A673 (cell line): ENCODE data around the gene RGS3.

Experiments used
- CTCF ChIP-seq: fragments of 300-800, 200-600 bp; sonication (generic); conservative IDR thresholded peaks from 2 replicates; pipeline ENCODE4 v1.5.1; 2017; ENCODE audit warnings: low read depth, mild to moderate bottlenecking, antibody characterized with exemption, low read length, moderate library complexity, mixed read lengths
- EZH2 ChIP-seq: fragments of 200-600 bp; sonication (generic); IDR thresholded peaks from 2 replicates; pipeline ENCODE4 v1.6.1; 2017; ENCODE audit warnings: borderline replicate concordance, low read depth, mild to moderate bottlenecking, mixed read lengths, antibody characterized with exemption, low read length; ENCODE audit not compliant: poor library complexity, severe bottlenecking

GRCh38 chr9:113593682-113594281, 130.3 kb downstream of the RGS3 start:
- TF ChIP-seq CTCF: no peak
- TF ChIP-seq EZH2: no peak
